A549 (cell line): ENCODE measurements around the gene AFAP1L2. TPM values are rescaled to one million over a fixed set of nuclear protein-coding genes. Genes with fewer than 3 reads are reported as not detected.

Source experiments
- ATAC-seq, 2 experiments: fragments of 200-7000 bp in 1 of 2; fragments of >200 bp in 1 of 2; cut with Nextera tagmentation in 1 of 2; cut with Tn5 transposase in 1 of 2; 3 replicates each; pipeline versions ENCODE4 v1.8.0 to v1.9.1; 2018 to 2020; ENCODE audit warnings: mild to moderate bottlenecking in 1 of 2, moderate library complexity in 1 of 2
- CTCF ChIA-PET: fragments of 300-600 bp; sonication (Branson Sonifier 250); formaldehyde crosslinking; extraction: SDS; loops from one replicate; lab custom pipeline; 2021; ENCODE audit warnings: antibody characterized with exemption, inconsistent platforms; lab: Yijun Ruan, JAX
- POLR2A ChIA-PET: fragments of 350-600 bp; formaldehyde crosslinking; extraction: SDS; loops from one replicate; lab custom pipeline; 2021; ENCODE audit warnings: antibody characterized with exemption, inconsistent platforms; lab: Yijun Ruan, JAX
- DNase-seq, 2 experiments: peaks; one replicate each; pipeline versions ENCODE4 v3.0.0 to v3.0.0-alpha.2; 2011 to 2016; ENCODE audit warnings: low read depth in 1 of 2, low spot score in 1 of 2
- FAIRE-seq: peaks from 2 replicates; lab custom pipeline; 2011; peaks lifted over from hg19 to GRCh38; lab: Jason Lieb, UNC
- H3K27ac ChIP-seq, 2 experiments: fragments of >200 bp; sonication (Bioruptor Twin); formaldehyde crosslinking; 3 replicates each; pipeline ENCODE4 v1.5.1; 2016 to 2017
- H3K4me1 ChIP-seq: fragments of >200 bp; sonication (Bioruptor Twin); formaldehyde crosslinking; 3 replicates; pipeline ENCODE4 v1.6.1; 2016
- H3K4me2 ChIP-seq: fragments of >200 bp; sonication (Bioruptor Twin); formaldehyde crosslinking; 3 replicates; pipeline ENCODE4 v1.6.1; 2016
- H3K4me3 ChIP-seq: fragments of >200 bp; sonication (Bioruptor Twin); formaldehyde crosslinking; 3 replicates; pipeline ENCODE4 v1.5.1; 2016
- H3K9me3 ChIP-seq: fragments of >200 bp; sonication (Bioruptor Twin); formaldehyde crosslinking; 3 replicates; pipeline ENCODE4 v1.6.1; 2016
- BHLHE40 ChIP-seq: IDR thresholded peaks from 2 replicates; pipeline ENCODE4 v1.6.1; 2012; ENCODE audit warnings: low read depth, low read length, inconsistent platforms
- CBX2 ChIP-seq: fragments of 200-600 bp; sonication (generic); IDR thresholded peaks from 2 replicates; pipeline ENCODE4 v1.6.1; 2016; ENCODE audit warnings: low read depth, mild to moderate bottlenecking, borderline replicate concordance
- CEBPB ChIP-seq, 2 experiments: fragments of >200 bp in 1 of 2; sonication (Bioruptor Twin) in 1 of 2; formaldehyde crosslinking in 1 of 2; IDR thresholded peaks; 2 replicates each; pipeline ENCODE4 v1.6.1; 2012 to 2016
- EHF ChIP-seq: fragments of 250-450 bp; sonication (Bioruptor Pico); IDR thresholded peaks from 2 replicates; pipeline ENCODE4 v1.5.0; 2020; ENCODE audit warnings: mild to moderate bottlenecking
- FOSB ChIP-seq: fragments of 250-450 bp; sonication (Bioruptor Pico); IDR thresholded peaks from 2 replicates; pipeline ENCODE4 v1.5.0; 2020; ENCODE audit warnings: mild to moderate bottlenecking, moderate library complexity
- FOSL2 ChIP-seq, 2 experiments: fragments of 450-650 bp in 1 of 2; fragments of >200 bp in 1 of 2; sonication (Bioruptor Twin) in 1 of 2; formaldehyde crosslinking; IDR thresholded peaks; 2 replicates each; pipeline versions ENCODE4 v1.5.0 to v1.6.1; 2016 to 2020; ENCODE audit warnings: mild to moderate bottlenecking in 1 of 2, moderate library complexity in 1 of 2
- HDAC2 ChIP-seq: fragments of 200-600 bp; sonication (generic); IDR thresholded peaks from 2 replicates; pipeline ENCODE4 v1.6.1; 2016
- HEYL ChIP-seq: fragments of 250-450 bp; sonication (Bioruptor Pico); IDR thresholded peaks from 2 replicates; pipeline ENCODE4 v1.8.0; 2021; ENCODE audit warnings: mild to moderate bottlenecking, moderate library complexity
- HOXA7 ChIP-seq: fragments of 250-450 bp; sonication (Bioruptor Pico); IDR thresholded peaks from 2 replicates; pipeline ENCODE4 v1.5.0; 2020; ENCODE audit warnings: mild to moderate bottlenecking, moderate library complexity
- NFE2L2 ChIP-seq: fragments of 150-350 bp; conservative IDR thresholded peaks from 2 replicates; pipeline ENCODE4 v1.6.1; 2014; ENCODE audit warnings: low read length
- RAD21 ChIP-seq, 2 experiments: fragments of >200 bp in 1 of 2; sonication (Bioruptor Twin) in 1 of 2; formaldehyde crosslinking in 1 of 2; IDR thresholded peaks in 1 of 2; conservative IDR thresholded peaks in 1 of 2; 2 replicates in 1 of 2; 3 replicates in 1 of 2; pipeline ENCODE4 v1.6.1; 2012 to 2018; ENCODE audit warnings: inconsistent platforms in 1 of 2
- RFX5 ChIP-seq: fragments of 450-650 bp; IDR thresholded peaks from 2 replicates; pipeline ENCODE4 v1.7.1; 2014; ENCODE audit warnings: antibody characterized with exemption, mild to moderate bottlenecking, moderate library complexity
- SMC3 ChIP-seq: fragments of >200 bp; sonication (Bioruptor Twin); formaldehyde crosslinking; IDR thresholded peaks from 3 replicates; pipeline ENCODE4 v1.6.1; 2018; ENCODE audit warnings: inconsistent platforms
- ZFP36 ChIP-seq: fragments of 450-650 bp; IDR thresholded peaks from 2 replicates; pipeline ENCODE4 v1.6.1; 2014; ENCODE audit warnings: borderline replicate concordance; ENCODE audit not compliant: partially characterized antibody
- WGBS: methylation state at CpG from one replicate; pipeline ENCODE4 v1.1.6; 2017; ENCODE audit errors: missing lambda C conversion rate; 5-methylcytosine and 5-hydroxymethylcytosine counted together
- polyA plus RNA-seq, 4 experiments: library from polyadenylated mRNA; depleted of rRNA in 3 of 4; stranded (reverse); fragments of >200 nt; fragmentation: RNase III in 1 of 4; extraction: RNeasy Plus Mini Kit Qiagen cat#74134 plus additional on column Dnase treatment in 1 of 4; gene quantifications; 2 replicates in 3 of 4; 3 replicates in 1 of 4; pipeline ENCODE4 v1.2.3, GENCODE V29; 2011 to 2017
- TF ChIP-seq, protein P1 (sequence below): fragments of 150-350 bp; IDR thresholded peaks from 2 replicates; pipeline ENCODE4 v1.6.1; 2014; ENCODE audit warnings: low read depth, mild to moderate bottlenecking, low read length
- TF ChIP-seq, protein P2 (sequence below): fragments of 450-650 bp; IDR thresholded peaks from 2 replicates; pipeline ENCODE4 v1.6.1; 2014; ENCODE audit warnings: antibody characterized with exemption
- TF ChIP-seq, protein P3 (sequence below): IDR thresholded peaks from 2 replicates; pipeline ENCODE4 v1.6.1; 2012
- TF ChIP-seq, protein P4 (sequence below): IDR thresholded peaks from 2 replicates; pipeline ENCODE4 v1.6.1; 2012; ENCODE audit warnings: low read depth, borderline replicate concordance

The AFAP1L2 gene
- polyA plus RNA-seq, 2 of the 4 experiments (the other 2 are of a cell fraction) = 19.6 to 27.3 TPM

DNA sequence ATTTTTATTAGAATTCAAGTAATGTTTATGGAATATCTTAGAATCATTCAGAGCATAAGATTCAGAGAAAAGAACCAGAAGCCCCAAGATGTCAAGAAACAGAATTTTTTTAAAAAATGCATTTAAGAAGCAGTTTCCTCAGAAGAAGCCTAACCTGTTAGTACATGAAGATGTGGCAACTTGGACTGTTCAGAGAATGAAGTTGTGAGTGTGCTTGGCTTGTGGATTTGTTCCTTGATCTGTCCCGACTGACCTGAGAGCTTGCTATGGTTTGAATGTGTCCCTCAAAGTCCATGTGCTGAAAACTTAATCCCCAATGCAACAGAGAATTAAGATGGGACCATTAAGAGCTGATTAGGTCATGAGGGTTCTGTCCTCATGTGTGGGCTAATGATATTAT lies 13.8 kb upstream of the AFAP1L2 start:
- ChIA-PET CTCF (interaction anchor here (1.1 kb wide), 1 partner anchor 13 kb away, joined by 3 read pairs; no protein-coding TSS in a partner anchor), POLR2A (no interaction called here)
- TF ChIP-seq, protein P1, sequence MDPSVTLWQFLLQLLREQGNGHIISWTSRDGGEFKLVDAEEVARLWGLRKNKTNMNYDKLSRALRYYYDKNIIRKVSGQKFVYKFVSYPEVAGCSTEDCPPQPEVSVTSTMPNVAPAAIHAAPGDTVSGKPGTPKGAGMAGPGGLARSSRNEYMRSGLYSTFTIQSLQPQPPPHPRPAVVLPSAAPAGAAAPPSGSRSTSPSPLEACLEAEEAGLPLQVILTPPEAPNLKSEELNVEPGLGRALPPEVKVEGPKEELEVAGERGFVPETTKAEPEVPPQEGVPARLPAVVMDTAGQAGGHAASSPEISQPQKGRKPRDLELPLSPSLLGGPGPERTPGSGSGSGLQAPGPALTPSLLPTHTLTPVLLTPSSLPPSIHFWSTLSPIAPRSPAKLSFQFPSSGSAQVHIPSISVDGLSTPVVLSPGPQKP = no peak
- TF ChIP-seq CEBPB (IDR thresholded peaks at IDR 0.05) = no peak
- no peak for TF ChIP-seq EHF (CRISPR knock-in tag)
- TF ChIP-seq ZFP36 = no peak
- no peak for TF ChIP-seq HEYL
- TF ChIP-seq HDAC2 = no peak
- TF ChIP-seq SMC3 = no peak
- TF ChIP-seq, protein P2, sequence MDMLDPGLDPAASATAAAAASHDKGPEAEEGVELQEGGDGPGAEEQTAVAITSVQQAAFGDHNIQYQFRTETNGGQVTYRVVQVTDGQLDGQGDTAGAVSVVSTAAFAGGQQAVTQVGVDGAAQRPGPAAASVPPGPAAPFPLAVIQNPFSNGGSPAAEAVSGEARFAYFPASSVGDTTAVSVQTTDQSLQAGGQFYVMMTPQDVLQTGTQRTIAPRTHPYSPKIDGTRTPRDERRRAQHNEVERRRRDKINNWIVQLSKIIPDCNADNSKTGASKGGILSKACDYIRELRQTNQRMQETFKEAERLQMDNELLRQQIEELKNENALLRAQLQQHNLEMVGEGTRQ = no peak
- TF ChIP-seq CBX2 = no peak
- TF ChIP-seq NFE2L2 = no peak
- Histone ChIP-seq H3K4me1 (peaks cover 7% of the 10 kb centered on the region), H3K9me3 (no peaks in the 10 kb centered on the region), H3K4me2 (no peak overlapping the region), H3K27ac (no peak overlapping the region), H3K4me3 (no peak overlapping the region)
- no peak for FAIRE-seq
- no peak for DNase-seq
- no peak for ATAC-seq
- 55% methylated on average over 1 of the region's 1 CpG for WGBS

DNA sequence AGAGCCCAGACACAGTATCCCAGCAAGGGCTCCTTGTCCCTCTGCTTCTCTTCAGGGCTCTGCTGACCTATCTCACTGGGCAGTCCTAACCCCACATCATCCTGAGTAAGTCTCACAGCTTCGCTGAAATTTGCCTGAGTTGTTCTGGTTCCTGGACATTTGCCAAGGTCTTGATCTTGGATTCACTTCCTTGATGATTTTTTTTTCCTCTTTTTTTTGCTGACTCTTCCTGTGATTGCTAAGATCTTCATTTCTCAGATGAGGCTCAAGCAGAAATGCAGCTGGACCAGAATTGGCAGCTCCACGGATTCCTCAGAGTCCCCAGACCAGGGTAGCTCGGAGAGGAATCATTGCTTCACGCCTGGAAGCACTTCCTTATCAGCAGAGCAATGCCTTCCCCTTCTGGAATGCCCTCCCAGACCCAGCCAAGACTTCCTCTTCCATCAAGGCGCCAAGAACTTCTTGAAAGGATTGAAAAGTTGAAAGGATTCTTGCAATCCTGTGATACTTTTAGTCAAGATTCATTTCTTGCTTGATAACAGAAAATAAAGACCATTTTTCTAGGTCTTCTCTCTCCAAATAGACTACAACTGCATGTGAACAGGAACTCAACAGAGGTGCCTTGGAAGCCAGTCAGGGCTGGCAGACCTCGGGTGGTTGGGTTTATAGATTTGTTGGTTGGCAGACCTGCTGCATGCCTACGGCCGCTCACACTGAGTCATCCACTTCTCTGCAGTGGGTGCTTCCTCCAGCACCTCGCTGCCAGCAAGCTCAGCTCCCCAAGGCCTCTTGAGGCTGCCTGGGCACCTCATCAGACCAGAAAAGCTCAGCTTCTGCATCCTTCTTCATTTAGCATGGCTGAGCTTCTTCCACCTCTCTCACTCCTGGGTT lies 8.8 kb upstream of the AFAP1L2 start:
- peak overlapping the region; percentile 68 to 79 for H3K27ac ChIP-seq
- no peak overlapping the region for H3K4me3 ChIP-seq
- TF ChIP-seq RFX5 = no peak
- TF ChIP-seq, protein P3, sequence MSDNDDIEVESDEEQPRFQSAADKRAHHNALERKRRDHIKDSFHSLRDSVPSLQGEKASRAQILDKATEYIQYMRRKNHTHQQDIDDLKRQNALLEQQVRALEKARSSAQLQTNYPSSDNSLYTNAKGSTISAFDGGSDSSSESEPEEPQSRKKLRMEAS = peak; percentile 78
- TF ChIP-seq RAD21 (conservative IDR thresholded peaks at IDR 0.05 in 1 of 2, IDR thresholded peaks at IDR 0.05 in 1 of 2) = 0 out of 5 replicates have a peak, but pooled peaks of 1 of the 2 experiments have one; percentile 9
- TF ChIP-seq ZFP36 = no peak
- TF ChIP-seq, protein P4, sequence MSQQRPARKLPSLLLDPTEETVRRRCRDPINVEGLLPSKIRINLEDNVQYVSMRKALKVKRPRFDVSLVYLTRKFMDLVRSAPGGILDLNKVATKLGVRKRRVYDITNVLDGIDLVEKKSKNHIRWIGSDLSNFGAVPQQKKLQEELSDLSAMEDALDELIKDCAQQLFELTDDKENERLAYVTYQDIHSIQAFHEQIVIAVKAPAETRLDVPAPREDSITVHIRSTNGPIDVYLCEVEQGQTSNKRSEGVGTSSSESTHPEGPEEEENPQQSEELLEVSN = peak; percentile 67; the same call in 1 of the 2 replicates
- no peak for TF ChIP-seq HOXA7
- peak; percentile 47; the same call in 1 of the 2 replicates for TF ChIP-seq FOSL2 (IDR thresholded peaks at IDR 0.05)
- peak; percentile 37 for TF ChIP-seq FOSL2 (CRISPR knock-in tag; IDR thresholded peaks at IDR 0.05)
- 16% methylated on average over 9 of the region's 9 CpGs for WGBS
- peak; percentile 63 for DNase-seq
- H3K9me3 ChIP-seq = no peaks in the 10 kb centered on the region
- CTCF ChIA-PET = interaction anchor here (0.6 to 2.2 kb wide), 6 partner anchors 8 to 610 kb away, joined by 3 to 6 read pairs (median 3); partner anchors contain the start of gene AFAP1L2
- H3K4me1 ChIP-seq = peaks cover 26% of the 10 kb centered on the region
- FAIRE-seq = peak; percentile 54
- peak; percentile 89 to 94 for ATAC-seq
- POLR2A ChIA-PET = interaction anchor here (1.2 kb wide), 1 partner anchor 10 kb away, joined by 3 read pairs; no protein-coding TSS in a partner anchor
- peak overlapping the region; percentile 67 for H3K4me2 ChIP-seq

DNA sequence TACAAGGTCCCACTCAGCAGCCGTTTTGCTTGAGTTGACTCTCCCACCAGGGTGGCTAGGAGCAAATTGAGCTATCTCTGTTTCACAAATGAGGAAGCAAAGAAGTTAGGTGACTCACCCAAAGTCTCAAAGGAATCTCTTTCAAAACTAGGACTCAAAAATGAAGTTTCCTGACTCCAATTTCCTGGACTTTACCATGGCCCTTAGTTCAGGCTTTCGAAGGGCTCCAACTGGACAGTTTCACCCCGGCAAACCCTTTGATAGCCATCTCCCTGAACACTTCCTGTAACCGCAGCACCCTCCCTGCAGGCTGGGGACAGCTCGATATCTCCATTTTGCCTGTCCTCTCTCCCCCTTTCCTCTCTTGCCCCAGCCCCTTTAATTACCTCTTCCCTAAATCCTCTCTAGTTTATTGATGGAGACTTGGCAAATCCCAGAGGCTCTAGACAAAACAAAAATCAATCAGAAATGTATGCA lies 4.7 kb upstream of the AFAP1L2 start:
- Histone ChIP-seq H3K4me2 (no peak overlapping the region), H3K9me3 (no peaks in the 10 kb centered on the region), H3K4me3 (no peak overlapping the region), H3K27ac (0 out of 6 replicates have a peak overlapping the region, but pooled peaks of 1 of the 2 experiments have one; percentile 42), H3K4me1 (peaks cover 35% of the 10 kb centered on the region)
- ChIA-PET CTCF (interaction anchor here (1.0 to 1.7 kb wide), 5 partner anchors 26 to 105 kb away, joined by 3 to 15 read pairs (median 5); no protein-coding TSS in a partner anchor), POLR2A (no interaction called here)
- FAIRE-seq = no peak
- ATAC-seq = no peak
- no peak for DNase-seq
- TF ChIP-seq RAD21 (conservative IDR thresholded peaks at IDR 0.05 in 1 of 2, IDR thresholded peaks at IDR 0.05 in 1 of 2) = no peak
- TF ChIP-seq FOSL2 (IDR thresholded peaks at IDR 0.05) = no peak
- peak; percentile 45; the same call in 1 of the 2 replicates for TF ChIP-seq FOSL2 (CRISPR knock-in tag; IDR thresholded peaks at IDR 0.05)
- no peak for TF ChIP-seq BHLHE40
- TF ChIP-seq FOSB = no peak
- WGBS = 51% methylated on average over 5 of the region's 5 CpGs
